ENCODE measurements around the gene TPRX1.

The TPRX1 gene

GRCh38 chr19:47778049-47778953 is 26.1 kb downstream of the TPRX1 start, which contains the start of gene SELENOW (continued):
- TF ChIP-seq ZNF629 (tag by site-specific recombination; IDR thresholded peaks at IDR 0.05) (peak; percentile 66), ZBTB1 (tag by site-specific recombination; IDR thresholded peaks at IDR 0.05) (no peak), ZNF302 (tag by site-specific recombination; IDR thresholded peaks at IDR 0.05; ENCODE audit: low read depth) (no peak), KLF7 (tag by site-specific recombination; IDR thresholded peaks at IDR 0.05; ENCODE audit: borderline replicate concordance) (peak; percentile 100), ZNF18 (tag by site-specific recombination; IDR thresholded peaks at IDR 0.05) (no peak), ZNF776 (tag by site-specific recombination; IDR thresholded peaks at IDR 0.05; ENCODE audit: borderline replicate concordance) (no peak), MEIS1 (CRISPR knock-in tag; IDR thresholded peaks at IDR 0.05; ENCODE audit: borderline replicate concordance) (no peak), ZNF623 (tag by site-specific recombination; IDR thresholded peaks at IDR 0.05) (peak; percentile 18; the same call in 1 of the 2 replicates), ZSCAN23 (tag by site-specific recombination; IDR thresholded peaks at IDR 0.05) (no peak), MYNN (tag by site-specific recombination; IDR thresholded peaks at IDR 0.05; ENCODE audit: borderline replicate concordance) (no peak), IKZF3 (tag by site-specific recombination; IDR thresholded peaks at IDR 0.05) (no peak; the same call in 1 of the 2 replicates), ZNF248 (tag by site-specific recombination; IDR thresholded peaks at IDR 0.05) (no peak), ZXDB (tag by site-specific recombination; IDR thresholded peaks at IDR 0.05) (peak; percentile 93), ZNF645 (tag by site-specific recombination; IDR thresholded peaks at IDR 0.05) (no peak), ZNF10 (tag by site-specific recombination; IDR thresholded peaks at IDR 0.05) (peak; percentile 31; the same call in 1 of the 2 replicates), ZNF555 (tag by site-specific recombination; conservative IDR thresholded peaks at IDR 0.05) (no peak), ZBTB48 (tag by site-specific recombination; IDR thresholded peaks at IDR 0.05) (0 out of 2 replicates have a peak, but pooled peaks have one; percentile 42), ZNF677 (tag by site-specific recombination; IDR thresholded peaks at IDR 0.05) (no peak), ZBTB17 (tag by site-specific recombination; IDR thresholded peaks at IDR 0.05) (peak; percentile 91), ZNF530 (tag by site-specific recombination; IDR thresholded peaks at IDR 0.05; ENCODE audit: low read depth) (no peak), ZNF791 (tag by site-specific recombination; IDR thresholded peaks at IDR 0.05) (no peak)
- TF ChIP-seq, protein P1, sequence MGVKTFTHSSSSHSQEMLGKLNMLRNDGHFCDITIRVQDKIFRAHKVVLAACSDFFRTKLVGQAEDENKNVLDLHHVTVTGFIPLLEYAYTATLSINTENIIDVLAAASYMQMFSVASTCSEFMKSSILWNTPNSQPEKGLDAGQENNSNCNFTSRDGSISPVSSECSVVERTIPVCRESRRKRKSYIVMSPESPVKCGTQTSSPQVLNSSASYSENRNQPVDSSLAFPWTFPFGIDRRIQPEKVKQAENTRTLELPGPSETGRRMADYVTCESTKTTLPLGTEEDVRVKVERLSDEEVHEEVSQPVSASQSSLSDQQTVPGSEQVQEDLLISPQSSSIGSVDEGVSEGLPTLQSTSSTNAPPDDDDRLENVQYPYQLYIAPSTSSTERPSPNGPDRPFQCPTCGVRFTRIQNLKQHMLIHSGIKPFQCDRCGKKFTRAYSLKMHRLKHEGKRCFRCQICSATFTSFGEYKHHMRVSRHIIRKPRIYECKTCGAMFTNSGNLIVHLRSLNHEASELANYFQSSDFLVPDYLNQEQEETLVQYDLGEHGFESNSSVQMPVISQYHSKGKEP (tag by site-specific recombination; IDR thresholded peaks at IDR 0.05) = no peak
- TF ChIP-seq, protein P2, sequence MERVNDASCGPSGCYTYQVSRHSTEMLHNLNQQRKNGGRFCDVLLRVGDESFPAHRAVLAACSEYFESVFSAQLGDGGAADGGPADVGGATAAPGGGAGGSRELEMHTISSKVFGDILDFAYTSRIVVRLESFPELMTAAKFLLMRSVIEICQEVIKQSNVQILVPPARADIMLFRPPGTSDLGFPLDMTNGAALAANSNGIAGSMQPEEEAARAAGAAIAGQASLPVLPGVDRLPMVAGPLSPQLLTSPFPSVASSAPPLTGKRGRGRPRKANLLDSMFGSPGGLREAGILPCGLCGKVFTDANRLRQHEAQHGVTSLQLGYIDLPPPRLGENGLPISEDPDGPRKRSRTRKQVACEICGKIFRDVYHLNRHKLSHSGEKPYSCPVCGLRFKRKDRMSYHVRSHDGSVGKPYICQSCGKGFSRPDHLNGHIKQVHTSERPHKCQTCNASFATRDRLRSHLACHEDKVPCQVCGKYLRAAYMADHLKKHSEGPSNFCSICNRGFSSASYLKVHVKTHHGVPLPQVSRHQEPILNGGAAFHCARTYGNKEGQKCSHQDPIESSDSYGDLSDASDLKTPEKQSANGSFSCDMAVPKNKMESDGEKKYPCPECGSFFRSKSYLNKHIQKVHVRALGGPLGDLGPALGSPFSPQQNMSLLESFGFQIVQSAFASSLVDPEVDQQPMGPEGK (tag by site-specific recombination; IDR thresholded peaks at IDR 0.05) = peak; percentile 92
- TF ChIP-seq, protein P3, sequence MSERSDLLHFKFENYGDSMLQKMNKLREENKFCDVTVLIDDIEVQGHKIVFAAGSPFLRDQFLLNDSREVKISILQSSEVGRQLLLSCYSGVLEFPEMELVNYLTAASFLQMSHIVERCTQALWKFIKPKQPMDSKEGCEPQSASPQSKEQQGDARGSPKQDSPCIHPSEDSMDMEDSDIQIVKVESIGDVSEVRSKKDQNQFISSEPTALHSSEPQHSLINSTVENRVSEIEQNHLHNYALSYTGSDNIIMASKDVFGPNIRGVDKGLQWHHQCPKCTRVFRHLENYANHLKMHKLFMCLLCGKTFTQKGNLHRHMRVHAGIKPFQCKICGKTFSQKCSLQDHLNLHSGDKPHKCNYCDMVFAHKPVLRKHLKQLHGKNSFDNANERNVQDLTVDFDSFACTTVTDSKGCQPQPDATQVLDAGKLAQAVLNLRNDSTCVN (tag by site-specific recombination; optimal IDR thresholded peaks at IDR 0.05) = peak; percentile 75
- TF ChIP-seq, protein P4, sequence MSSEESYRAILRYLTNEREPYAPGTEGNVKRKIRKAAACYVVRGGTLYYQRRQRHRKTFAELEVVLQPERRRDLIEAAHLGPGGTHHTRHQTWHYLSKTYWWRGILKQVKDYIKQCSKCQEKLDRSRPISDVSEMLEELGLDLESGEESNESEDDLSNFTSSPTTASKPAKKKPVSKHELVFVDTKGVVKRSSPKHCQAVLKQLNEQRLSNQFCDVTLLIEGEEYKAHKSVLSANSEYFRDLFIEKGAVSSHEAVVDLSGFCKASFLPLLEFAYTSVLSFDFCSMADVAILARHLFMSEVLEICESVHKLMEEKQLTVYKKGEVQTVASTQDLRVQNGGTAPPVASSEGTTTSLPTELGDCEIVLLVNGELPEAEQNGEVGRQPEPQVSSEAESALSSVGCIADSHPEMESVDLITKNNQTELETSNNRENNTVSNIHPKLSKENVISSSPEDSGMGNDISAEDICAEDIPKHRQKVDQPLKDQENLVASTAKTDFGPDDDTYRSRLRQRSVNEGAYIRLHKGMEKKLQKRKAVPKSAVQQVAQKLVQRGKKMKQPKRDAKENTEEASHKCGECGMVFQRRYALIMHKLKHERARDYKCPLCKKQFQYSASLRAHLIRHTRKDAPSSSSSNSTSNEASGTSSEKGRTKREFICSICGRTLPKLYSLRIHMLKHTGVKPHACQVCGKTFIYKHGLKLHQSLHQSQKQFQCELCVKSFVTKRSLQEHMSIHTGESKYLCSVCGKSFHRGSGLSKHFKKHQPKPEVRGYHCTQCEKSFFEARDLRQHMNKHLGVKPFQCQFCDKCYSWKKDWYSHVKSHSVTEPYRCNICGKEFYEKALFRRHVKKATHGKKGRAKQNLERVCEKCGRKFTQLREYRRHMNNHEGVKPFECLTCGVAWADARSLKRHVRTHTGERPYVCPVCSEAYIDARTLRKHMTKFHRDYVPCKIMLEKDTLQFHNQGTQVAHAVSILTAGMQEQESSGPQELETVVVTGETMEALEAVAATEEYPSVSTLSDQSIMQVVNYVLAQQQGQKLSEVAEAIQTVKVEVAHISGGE (tag by site-specific recombination; conservative IDR thresholded peaks at IDR 0.05; ENCODE audit: low read depth) = peak; percentile 27; the same call in 1 of the 2 replicates
- TF ChIP-seq, protein P5, sequence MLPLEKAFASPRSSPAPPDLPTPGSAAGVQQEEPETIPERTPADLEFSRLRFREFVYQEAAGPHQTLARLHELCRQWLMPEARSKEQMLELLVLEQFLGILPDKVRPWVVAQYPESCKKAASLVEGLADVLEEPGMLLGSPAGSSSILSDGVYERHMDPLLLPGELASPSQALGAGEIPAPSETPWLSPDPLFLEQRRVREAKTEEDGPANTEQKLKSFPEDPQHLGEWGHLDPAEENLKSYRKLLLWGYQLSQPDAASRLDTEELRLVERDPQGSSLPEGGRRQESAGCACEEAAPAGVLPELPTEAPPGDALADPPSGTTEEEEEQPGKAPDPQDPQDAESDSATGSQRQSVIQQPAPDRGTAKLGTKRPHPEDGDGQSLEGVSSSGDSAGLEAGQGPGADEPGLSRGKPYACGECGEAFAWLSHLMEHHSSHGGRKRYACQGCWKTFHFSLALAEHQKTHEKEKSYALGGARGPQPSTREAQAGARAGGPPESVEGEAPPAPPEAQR (tag by site-specific recombination; IDR thresholded peaks at IDR 0.05) = no peak
